Cardiac muscle cell (in vitro differentiated cells and primary cell): ENCODE results near the gene SFT2D2. TPM values are rescaled to one million over a fixed set of nuclear protein-coding genes. Genes with fewer than 3 reads are reported as not detected.
A peak's percentile ranks its signal among the peaks of the same experiment; 100 is the strongest.

Experiments
- DNase-seq, 2 donors: peaks; one replicate each; pipeline versions ENCODE4 v3.0.0 to v3.0.0-alpha.2; 2010 to 2017; ENCODE audit warnings: low read depth in 1 of 2, low spot score in 1 of 2
- H3K27ac ChIP-seq: fragments of 200-600 bp; sonication (generic); 2 replicates; pipeline ENCODE4 v1.5.1; 2016
- H3K27me3 ChIP-seq: fragments of 200-600 bp; sonication (generic); 2 replicates; pipeline ENCODE4 v1.6.0; 2016; ENCODE audit warnings: control low read depth
- H3K36me3 ChIP-seq: fragments of 200-600 bp; sonication (generic); 2 replicates; pipeline ENCODE4 v1.5.1; 2016; ENCODE audit warnings: control low read depth
- H3K4me1 ChIP-seq: fragments of 200-600 bp; sonication (generic); 2 replicates; pipeline ENCODE4 v1.8.1; 2017; ENCODE audit warnings: low read depth, mild to moderate bottlenecking, mixed run types
- H3K4me3 ChIP-seq: fragments of 200-600 bp; sonication (generic); 2 replicates; pipeline ENCODE4 v1.5.1; 2016; ENCODE audit warnings: mild to moderate bottlenecking
- H3K9me3 ChIP-seq: fragments of 200-600 bp; sonication (generic); 2 replicates; pipeline ENCODE4 v1.5.1; 2017; ENCODE audit warnings: low read depth, mild to moderate bottlenecking, control low read depth
- polyA plus RNA-seq: library from polyadenylated mRNA; unstranded; fragments of >200 nt; fragmentation: Nextera tagmentation; extraction: Ambion mirVana; gene quantifications from 2 replicates; pipeline ENCODE4 v1.2.1, GENCODE V29; 2016
- total RNA-seq: library from RNA; depleted of rRNA; stranded (reverse); fragments of >200 nt; gene quantifications from 2 replicates; pipeline ENCODE4 v1.2.3, GENCODE V29; 2016
- TF ChIP-seq, protein P1 (sequence below): IDR thresholded peaks from 2 replicates; pipeline ENCODE4 v1.5.1; 2012; ENCODE audit warnings: low read depth, mild to moderate bottlenecking, low read length

Gene SFT2D2
- total and polyA plus RNA-seq, 2 experiments from 2014 or later: 20.7 to 25.6 TPM

DNA sequence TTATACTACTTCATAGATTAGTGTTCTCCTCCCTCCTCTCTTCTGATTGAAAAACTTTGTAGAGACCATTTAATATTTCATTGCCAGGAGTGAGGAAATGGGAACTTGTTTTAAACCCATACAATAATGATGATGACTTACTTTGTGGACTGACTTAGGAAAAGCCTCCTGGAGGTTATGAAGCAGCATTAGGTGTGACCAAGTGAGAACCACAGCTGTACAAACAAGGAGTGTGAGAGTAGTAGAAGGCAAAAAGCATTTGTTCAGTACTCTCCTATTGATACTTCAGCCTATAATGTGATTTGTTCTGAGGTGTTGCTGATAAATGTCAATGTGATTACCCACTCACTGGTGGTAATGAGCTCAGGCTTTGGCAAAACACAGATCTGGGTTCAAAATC is 38.6 kb upstream of the SFT2D2 start:
- H3K4me3 ChIP-seq: no peak overlapping the region
- H3K27ac ChIP-seq: peak overlapping the region; percentile 34
- no peaks in the 10 kb centered on the region for H3K27me3 ChIP-seq
- no peaks in the 10 kb centered on the region for H3K4me1 ChIP-seq
- no peak for DNase-seq
- TF ChIP-seq, protein P1, sequence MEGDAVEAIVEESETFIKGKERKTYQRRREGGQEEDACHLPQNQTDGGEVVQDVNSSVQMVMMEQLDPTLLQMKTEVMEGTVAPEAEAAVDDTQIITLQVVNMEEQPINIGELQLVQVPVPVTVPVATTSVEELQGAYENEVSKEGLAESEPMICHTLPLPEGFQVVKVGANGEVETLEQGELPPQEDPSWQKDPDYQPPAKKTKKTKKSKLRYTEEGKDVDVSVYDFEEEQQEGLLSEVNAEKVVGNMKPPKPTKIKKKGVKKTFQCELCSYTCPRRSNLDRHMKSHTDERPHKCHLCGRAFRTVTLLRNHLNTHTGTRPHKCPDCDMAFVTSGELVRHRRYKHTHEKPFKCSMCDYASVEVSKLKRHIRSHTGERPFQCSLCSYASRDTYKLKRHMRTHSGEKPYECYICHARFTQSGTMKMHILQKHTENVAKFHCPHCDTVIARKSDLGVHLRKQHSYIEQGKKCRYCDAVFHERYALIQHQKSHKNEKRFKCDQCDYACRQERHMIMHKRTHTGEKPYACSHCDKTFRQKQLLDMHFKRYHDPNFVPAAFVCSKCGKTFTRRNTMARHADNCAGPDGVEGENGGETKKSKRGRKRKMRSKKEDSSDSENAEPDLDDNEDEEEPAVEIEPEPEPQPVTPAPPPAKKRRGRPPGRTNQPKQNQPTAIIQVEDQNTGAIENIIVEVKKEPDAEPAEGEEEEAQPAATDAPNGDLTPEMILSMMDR: no peak
- H3K9me3 ChIP-seq: no peaks in the 10 kb centered on the region
- peaks cover 14% of the 10 kb centered on the region for H3K36me3 ChIP-seq

DNA sequence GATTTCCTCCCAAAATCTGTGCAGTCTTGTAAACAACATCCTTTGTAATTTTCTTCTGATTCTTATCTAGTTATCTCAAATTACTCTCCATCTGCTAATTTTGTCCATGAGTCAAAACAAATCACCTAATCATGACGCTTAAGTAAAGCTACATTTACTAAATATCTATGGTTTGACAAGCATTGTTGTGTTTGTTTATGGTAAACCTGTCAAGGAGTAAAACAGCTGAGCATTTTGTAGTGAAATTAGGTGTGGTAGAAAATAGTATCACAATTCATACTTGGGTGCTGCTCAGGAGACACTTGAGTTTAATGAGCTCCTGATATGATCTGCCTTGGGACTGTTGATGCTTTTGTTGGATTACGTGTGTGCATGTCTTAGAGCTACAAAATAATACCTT is 35.4 kb upstream of the SFT2D2 start:
- Histone ChIP-seq H3K4me3 (no peak overlapping the region), H3K9me3 (no peaks in the 10 kb centered on the region), H3K36me3 (peaks cover 16% of the 10 kb centered on the region), H3K27ac (no peak overlapping the region), H3K27me3 (no peaks in the 10 kb centered on the region), H3K4me1 (no peaks in the 10 kb centered on the region)
- TF ChIP-seq, protein P1: no peak
- DNase-seq: no peak

DNA sequence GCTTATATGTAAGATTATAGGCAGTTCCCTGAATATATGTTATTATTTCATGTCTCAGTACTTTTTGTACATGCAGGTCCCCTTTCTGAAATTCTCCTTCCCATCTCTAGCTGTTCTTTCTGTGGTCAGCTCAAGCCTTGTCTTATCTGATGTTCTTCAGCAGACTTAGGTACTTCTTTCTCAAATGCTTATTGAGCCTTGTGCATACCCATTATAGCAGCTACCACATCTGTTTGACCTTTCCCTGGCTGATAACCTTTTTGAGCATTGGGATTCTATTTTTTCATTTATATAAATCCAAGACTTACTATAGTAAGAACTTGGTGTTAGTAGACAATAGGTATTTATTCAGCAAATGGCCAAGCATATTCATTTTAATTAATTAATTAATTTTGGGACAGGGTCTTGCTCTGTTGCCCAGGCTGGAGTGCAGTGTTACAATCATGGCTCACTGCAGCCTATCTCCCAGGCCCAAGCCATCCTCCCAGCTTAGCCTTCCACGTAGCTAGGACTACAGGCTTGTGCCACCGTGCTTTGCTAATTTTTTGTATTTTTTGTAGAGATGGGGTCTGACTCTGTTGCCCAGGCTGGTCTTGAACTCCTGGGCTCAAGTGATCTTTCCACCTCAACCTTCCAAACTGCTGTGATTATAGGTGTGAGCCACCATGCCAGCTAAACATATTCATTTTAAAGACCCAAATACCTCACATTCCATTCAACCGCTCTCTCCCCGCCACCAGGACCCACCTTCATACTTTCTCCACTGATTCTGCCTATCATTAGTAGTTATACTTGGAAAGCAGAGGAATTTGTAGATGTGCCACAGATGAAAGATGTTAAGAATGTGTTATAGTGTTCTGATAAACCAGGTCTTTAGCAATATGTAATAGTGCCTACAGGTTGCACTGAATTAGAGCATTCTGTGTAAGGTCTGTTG is 30.3 kb upstream of the SFT2D2 start:
- H3K9me3 ChIP-seq: no peaks in the 10 kb centered on the region
- H3K4me3 ChIP-seq: no peak overlapping the region
- no peaks in the 10 kb centered on the region for H3K27me3 ChIP-seq
- TF ChIP-seq, protein P1: no peak
- peaks cover 41% of the 10 kb centered on the region for H3K36me3 ChIP-seq
- H3K4me1 ChIP-seq: no peaks in the 10 kb centered on the region
- DNase-seq: no peak
- no peak overlapping the region for H3K27ac ChIP-seq

DNA sequence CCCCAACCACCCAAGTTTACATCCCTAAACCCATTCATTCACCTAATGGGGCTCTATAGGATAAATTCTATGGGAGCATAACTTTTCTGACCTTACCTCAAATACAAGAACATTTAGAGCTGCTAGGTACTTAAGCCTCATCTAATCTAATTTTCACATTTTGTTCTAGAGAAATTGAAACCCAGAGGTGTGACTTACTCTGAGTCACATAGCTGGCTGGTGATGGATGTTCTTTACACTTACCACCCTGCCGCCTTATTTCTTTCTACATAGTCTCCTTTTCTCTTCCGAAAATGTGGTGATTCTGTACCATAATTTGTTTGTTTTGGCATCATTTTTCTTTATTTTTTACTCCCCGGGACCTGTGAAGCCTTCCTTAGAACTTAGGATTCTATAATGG is 26.7 kb upstream of the SFT2D2 start:
- Histone ChIP-seq H3K36me3 (peaks cover 40% of the 10 kb centered on the region), H3K9me3 (no peaks in the 10 kb centered on the region), H3K4me3 (no peak overlapping the region), H3K27ac (no peak overlapping the region), H3K27me3 (no peaks in the 10 kb centered on the region), H3K4me1 (no peaks in the 10 kb centered on the region)
- no peak for DNase-seq
- TF ChIP-seq, protein P1: no peak

DNA sequence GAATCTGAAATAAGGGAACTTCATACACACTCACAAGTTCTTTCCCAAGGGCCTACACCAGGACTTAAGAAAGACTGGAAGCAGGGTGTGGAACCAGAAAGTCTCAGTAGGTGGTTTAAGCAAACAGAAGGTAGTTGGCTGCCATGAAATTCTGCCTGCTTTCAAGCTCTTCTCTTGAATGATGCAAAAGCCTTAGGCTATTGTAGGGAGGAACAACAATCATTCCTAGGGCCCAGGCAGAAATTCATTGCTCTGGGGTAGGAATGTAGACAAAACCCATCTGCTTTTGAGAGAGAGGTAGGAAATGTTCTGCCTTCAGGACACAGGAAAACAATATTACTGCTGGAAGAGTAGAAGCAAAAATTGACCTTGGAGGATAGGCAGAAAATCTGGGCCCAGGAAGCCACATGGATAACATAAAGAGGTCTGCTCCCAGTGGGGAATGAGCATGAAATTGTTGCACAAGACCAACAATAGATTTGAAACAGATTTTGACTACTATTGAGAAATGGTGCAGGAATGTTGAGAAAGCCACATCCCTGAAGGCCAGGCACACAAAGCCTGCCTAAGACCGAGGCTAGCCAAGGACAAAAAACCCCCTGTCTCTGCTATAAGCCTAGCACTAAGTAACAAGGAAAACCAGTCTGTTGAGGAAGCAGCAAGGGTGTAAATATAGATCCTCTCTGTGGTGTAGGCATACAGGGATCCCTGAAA is 22.7 kb upstream of the SFT2D2 start:
- TF ChIP-seq, protein P1: no peak
- Histone ChIP-seq H3K4me1 (no peaks in the 10 kb centered on the region), H3K4me3 (no peak overlapping the region), H3K9me3 (no peaks in the 10 kb centered on the region), H3K36me3 (peaks cover 22% of the 10 kb centered on the region), H3K27ac (peak overlapping the region; percentile 17), H3K27me3 (no peaks in the 10 kb centered on the region)
- DNase-seq: peak in 1 of 2 donors; percentile 95
